Esophagus squamous epithelium (tissue), 5 donors: Measurements from ENCODE around the gene PRPF31. TPM values are rescaled to one million over a fixed set of nuclear protein-coding genes. Genes with fewer than 3 reads are reported as not detected.

Experiments used
- DNase-seq: peaks from one replicate; lab custom pipeline; 2025; lab: John Stamatoyannopoulos, UW
- H3K27ac ChIP-seq, 4 donors: fragments of 200-600 bp; sonication (generic); one replicate each; pipeline ENCODE4 v1.5.1; 2016 to 2019; ENCODE audit warnings: mild to moderate bottlenecking in 1 of 4
- H3K27me3 ChIP-seq, 4 donors: fragments of 200-600 bp; sonication (generic); 1 replicate in 3 of 4; 2 replicates in 1 of 4; pipeline versions ENCODE4 v1.5.1 to v1.6.0; 2017 to 2021; ENCODE audit warnings: antibody characterized with exemption in 1 of 4
- H3K36me3 ChIP-seq, 3 donors: fragments of 200-600 bp; sonication (generic); one replicate each; pipeline ENCODE4 v1.5.1; 2016 to 2019
- H3K4me1 ChIP-seq, 3 donors: fragments of 200-600 bp; sonication (generic); one replicate each; pipeline ENCODE4 v1.5.1; 2017 to 2019
- H3K4me3 ChIP-seq, 4 donors: fragments of 200-600 bp; sonication (generic); 1 replicate in 3 of 4; 2 replicates in 1 of 4; pipeline ENCODE4 v1.5.1; 2016 to 2019; ENCODE audit warnings: mild to moderate bottlenecking in 2 of 4, moderate library complexity in 1 of 4
- H3K9me3 ChIP-seq, 3 donors: fragments of 200-600 bp; sonication (generic); one replicate each; pipeline ENCODE4 v1.5.1; 2016 to 2019
- POLR2A ChIP-seq, 4 donors: fragments of 450-650 bp; IDR thresholded peaks; one replicate each; pipeline ENCODE4 v1.6.1; 2017; ENCODE audit warnings: antibody characterized with exemption in 4 of 4, mild to moderate bottlenecking in 4 of 4, moderate library complexity in 3 of 4
- WGBS, 2 donors: methylation state at CpG; one replicate each; pipeline ENCODE4 v1.1.5; 2018; 5-methylcytosine and 5-hydroxymethylcytosine counted together
- intact Hi-C: fragments of 100-400 bp; cut with DNase I; formaldehyde crosslinking; loops from one replicate; pipeline ENCODE4 v1.15.0; 2022
- total RNA-seq, 4 donors: library from RNA; depleted of rRNA; stranded (reverse); fragments of >200 nt; gene quantifications; one replicate each; pipeline ENCODE4 v1.1.0, GENCODE V29; 2016
- TF ChIP-seq, protein P1 (sequence below), 6 experiments: fragments of 450-650 bp in 4 of 6; fragments of 200-600 bp in 2 of 6; sonication (generic) in 2 of 6; IDR thresholded peaks; one replicate each; pipeline ENCODE4 v1.5.1; 2016 to 2019; ENCODE audit warnings: antibody characterized with exemption in 6 of 6, mild to moderate bottlenecking in 4 of 6, moderate library complexity in 4 of 6
- donor health status: DM: yes; HTN: yes; CAD: no.

PRPF31 gene
- total RNA-seq, 4 donors from 2014 or later, result 41.8 to 49.2 (median 43.2) TPM

DNA sequence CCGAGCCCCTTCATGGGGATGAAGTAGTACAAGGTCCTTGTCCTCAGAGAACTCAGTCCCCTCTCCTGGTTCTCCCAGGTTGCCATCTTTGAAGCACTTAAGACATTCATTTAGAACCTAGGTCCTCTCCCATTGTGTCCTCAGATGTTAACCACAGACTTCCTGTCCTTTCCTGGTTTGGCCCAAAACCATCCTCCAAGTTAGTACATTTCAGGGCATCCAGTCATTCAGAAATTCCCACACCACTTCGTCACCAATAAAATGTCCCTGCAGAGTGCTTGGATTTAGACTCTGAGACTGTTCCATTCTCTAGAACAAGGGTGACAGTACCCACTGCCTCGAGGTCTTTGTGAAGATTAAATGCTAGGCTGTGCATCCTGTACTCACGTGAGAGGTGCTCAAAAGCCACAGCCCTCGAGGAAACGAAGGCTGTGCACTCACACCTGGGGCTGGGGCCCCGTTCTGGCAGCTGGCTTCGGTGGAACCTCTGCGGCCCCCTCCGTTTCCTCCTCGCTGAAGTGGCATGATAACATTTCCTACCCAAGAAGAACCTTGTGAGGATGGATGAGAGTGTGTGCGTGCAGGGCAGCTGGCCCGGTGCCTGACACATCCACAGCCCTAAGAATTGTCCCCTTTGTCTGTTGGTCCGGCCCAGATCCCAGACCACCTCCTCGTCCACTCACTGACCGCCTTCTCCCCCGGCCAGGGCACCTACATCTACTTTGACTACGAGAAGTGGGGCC is 39.2 kb downstream of the PRPF31 start:
- no peaks in the 10 kb centered on the region for H3K9me3 ChIP-seq
- H3K4me1 ChIP-seq, result peaks cover 10 to 44% (median 12%) of the 10 kb centered on the region in 3 donors
- intact Hi-C loops, result no loop called here
- no peak for DNase-seq
- H3K4me3 ChIP-seq, result no peak overlapping the region
- no peaks in the 10 kb centered on the region for H3K27me3 ChIP-seq
- WGBS, 2 donors, result 54 to 69% methylated on average over 13 to 15 of the region's 18 CpGs
- no peak overlapping the region for H3K27ac ChIP-seq
- TF ChIP-seq, protein P1, sequence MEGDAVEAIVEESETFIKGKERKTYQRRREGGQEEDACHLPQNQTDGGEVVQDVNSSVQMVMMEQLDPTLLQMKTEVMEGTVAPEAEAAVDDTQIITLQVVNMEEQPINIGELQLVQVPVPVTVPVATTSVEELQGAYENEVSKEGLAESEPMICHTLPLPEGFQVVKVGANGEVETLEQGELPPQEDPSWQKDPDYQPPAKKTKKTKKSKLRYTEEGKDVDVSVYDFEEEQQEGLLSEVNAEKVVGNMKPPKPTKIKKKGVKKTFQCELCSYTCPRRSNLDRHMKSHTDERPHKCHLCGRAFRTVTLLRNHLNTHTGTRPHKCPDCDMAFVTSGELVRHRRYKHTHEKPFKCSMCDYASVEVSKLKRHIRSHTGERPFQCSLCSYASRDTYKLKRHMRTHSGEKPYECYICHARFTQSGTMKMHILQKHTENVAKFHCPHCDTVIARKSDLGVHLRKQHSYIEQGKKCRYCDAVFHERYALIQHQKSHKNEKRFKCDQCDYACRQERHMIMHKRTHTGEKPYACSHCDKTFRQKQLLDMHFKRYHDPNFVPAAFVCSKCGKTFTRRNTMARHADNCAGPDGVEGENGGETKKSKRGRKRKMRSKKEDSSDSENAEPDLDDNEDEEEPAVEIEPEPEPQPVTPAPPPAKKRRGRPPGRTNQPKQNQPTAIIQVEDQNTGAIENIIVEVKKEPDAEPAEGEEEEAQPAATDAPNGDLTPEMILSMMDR (IDR thresholded peaks at IDR 0.05), result no peak
- TF ChIP-seq POLR2A (IDR thresholded peaks at IDR 0.05), result no peak
- peaks cover 51 to 85% (median 75%) of the 10 kb centered on the region in 3 donors for H3K36me3 ChIP-seq

DNA sequence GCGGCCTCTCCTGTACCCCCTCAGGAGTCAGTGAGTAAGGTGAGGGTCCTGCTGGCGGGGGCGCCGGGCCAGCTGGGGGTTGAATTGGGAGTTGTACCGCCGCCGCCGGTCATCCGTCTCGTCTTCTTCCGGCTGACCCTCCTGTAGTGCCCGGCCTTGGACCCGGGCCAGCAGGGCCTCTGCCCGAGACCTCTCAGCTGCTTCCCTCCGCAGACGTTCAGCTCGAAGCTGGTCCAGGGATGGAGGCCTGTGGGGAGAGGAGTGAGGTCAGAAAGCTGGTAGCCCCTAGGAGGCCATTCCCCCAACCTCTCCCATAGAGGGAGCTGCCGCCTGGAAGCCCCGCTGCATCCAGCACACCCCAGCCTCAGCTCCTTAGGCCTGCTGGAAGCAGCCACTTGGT is 40.1 kb downstream of the PRPF31 start:
- Histone ChIP-seq H3K27ac (no peak overlapping the region), H3K9me3 (no peaks in the 10 kb centered on the region), H3K4me1 (peaks cover 17 to 52% (median 19%) of the 10 kb centered on the region in 3 donors), H3K36me3 (peaks cover 45 to 75% (median 67%) of the 10 kb centered on the region in 3 donors), H3K27me3 (no peaks in the 10 kb centered on the region), H3K4me3 (no peak overlapping the region)
- no peak for TF ChIP-seq POLR2A (IDR thresholded peaks at IDR 0.05)
- TF ChIP-seq, protein P1 (IDR thresholded peaks at IDR 0.05), result no peak
- no peak for DNase-seq
- 71 to 91% methylated on average over 13 to 17 of the region's 19 CpGs for WGBS, 2 donors
- intact Hi-C loops, result no loop called here

DNA sequence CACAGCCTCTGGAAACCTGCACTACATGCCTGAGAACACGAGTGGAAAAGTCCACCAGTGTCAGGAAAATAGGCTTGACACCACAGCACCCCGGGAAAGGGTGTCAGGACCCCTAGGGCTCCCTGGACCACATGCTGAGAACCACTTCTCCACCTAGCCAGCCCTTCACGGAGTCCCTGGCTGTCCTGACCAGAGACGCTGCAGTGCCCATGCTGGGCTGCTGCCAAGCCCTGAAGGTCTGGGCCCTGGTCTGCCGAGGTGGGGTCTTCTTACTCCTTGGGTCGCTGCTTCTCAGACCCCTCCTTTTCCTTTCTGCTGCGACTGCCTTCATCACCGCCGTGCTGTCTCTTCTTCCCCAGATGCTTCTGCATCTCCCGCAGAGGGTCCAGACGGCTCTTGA is 40.9 kb downstream of the PRPF31 start:
- Histone ChIP-seq H3K4me1 (peaks cover 21 to 60% (median 25%) of the 10 kb centered on the region in 3 donors), H3K27ac (no peak overlapping the region), H3K9me3 (no peaks in the 10 kb centered on the region), H3K4me3 (no peak overlapping the region), H3K27me3 (no peaks in the 10 kb centered on the region), H3K36me3 (peaks cover 45 to 67% (median 63%) of the 10 kb centered on the region in 3 donors)
- DNase-seq, result no peak
- intact Hi-C loops, result no loop called here
- WGBS, 2 donors, result 63 to 75% methylated on average over 6 to 10 of the region's 11 CpGs
- TF ChIP-seq, protein P1 (IDR thresholded peaks at IDR 0.05), result no peak
- TF ChIP-seq POLR2A (IDR thresholded peaks at IDR 0.05), result no peak

DNA sequence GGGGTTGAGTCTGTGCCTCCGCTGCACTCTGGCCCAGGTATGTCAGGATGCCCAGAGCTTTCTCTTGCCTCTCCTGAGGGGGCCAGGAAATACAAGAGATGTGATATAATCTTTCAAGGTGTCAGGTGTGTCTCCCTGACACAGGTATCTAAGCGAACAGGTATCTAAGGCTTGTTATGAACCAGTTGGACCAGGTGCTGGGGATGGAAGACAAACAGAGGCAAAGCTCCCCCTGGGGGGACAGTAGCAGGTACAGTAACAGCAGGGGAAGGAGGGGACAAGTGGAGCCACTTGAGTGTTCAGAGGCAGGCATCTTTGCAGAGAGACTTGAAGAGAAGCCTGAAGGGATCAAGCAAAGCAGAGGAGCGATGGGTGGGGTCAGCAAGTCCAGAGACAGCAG is 41.4 kb downstream of the PRPF31 start:
- peaks cover 45 to 63% (median 58%) of the 10 kb centered on the region in 3 donors for H3K36me3 ChIP-seq
- H3K27me3 ChIP-seq, result no peaks in the 10 kb centered on the region
- intact Hi-C loops, result no loop called here

More for the DNA sequence above, 41.4 kb downstream of the PRPF31 start:
- TF ChIP-seq, protein P1 (IDR thresholded peaks at IDR 0.05), result no peak
- TF ChIP-seq POLR2A (IDR thresholded peaks at IDR 0.05), result no peak
- Histone ChIP-seq H3K27ac (no peak overlapping the region), H3K9me3 (no peaks in the 10 kb centered on the region), H3K4me1 (peaks cover 23 to 65% (median 29%) of the 10 kb centered on the region in 3 donors), H3K4me3 (no peak overlapping the region)
- 69 to 83% methylated on average over 2 to 3 of the region's 3 CpGs for WGBS, 2 donors
- DNase-seq, result no peak
